NOMO-1 (cell line): ENCODE data around the gene HEYL.

ENCODE experiments used
- DNase-seq, 2 experiments: peaks; one replicate each; lab custom pipeline; 2025; ENCODE audit not compliant: unreplicated experiment in 2 of 2; lab: John Stamatoyannopoulos, UW

HEYL gene

DNA sequence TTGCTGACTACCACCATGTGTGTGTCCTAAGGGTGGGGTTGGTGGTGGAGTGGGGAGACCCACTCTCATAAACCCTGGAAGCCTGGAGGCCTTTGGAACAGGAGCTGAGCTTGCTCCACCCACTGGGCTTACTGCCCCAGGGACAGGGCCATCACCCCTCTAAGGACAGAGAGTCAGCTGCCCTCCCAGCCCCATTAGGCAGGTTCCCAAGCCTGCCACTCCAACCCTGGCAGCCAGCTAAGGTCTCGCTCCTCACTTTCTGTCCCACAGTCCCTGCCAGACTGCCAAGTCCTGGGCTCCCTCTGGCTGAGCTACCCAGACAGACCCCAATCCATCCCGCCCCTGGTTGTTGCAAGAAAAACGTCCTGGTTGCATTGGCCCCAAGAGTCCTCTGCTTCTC, 28.7 kb upstream of the HEYL start:
- no peak for DNase-seq

GRCh38 chr1:39666772-39667171, 27.3 kb upstream of the HEYL start:
- no peak for DNase-seq

DNA sequence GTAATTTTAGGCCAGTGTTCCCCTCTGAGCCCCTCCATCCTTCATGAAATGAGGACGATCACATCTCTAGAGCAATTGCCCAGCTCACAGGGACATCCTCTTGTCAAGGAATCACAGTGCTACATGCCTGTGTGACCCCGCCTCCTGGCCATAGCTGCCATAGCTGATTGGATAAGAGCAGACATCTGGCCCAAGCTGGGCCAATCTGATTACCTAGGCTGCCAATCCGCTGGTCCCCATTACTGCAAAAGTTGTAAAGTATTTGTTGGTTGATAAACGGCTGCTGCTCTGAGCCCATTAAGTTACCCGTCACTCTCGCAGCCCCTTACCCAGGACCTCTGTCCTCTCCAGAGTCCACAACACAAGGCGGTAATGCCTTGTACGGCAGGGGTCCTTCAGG, 24.1 kb upstream of the HEYL start:
- no peak for DNase-seq

DNA sequence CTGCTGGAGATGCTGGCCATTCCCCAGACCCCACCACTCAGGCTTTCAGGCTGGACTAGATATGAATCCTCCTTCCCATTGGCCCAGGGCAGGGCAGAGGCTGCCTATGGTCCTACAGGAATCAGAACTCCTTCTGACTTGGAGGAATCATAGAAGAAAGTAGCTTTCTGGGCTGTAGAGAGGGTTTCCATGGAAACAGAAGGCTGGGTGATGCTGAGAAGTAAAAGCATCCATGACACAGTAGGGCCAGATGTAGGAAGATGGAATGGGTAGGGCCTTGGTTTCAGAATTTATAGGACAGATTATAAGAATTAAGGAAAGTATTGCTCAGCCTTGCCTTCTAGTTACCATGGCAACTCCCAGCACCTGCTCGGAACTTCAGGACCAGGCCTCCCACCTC, 23.4 kb upstream of the HEYL start:
- no peak for DNase-seq

DNA sequence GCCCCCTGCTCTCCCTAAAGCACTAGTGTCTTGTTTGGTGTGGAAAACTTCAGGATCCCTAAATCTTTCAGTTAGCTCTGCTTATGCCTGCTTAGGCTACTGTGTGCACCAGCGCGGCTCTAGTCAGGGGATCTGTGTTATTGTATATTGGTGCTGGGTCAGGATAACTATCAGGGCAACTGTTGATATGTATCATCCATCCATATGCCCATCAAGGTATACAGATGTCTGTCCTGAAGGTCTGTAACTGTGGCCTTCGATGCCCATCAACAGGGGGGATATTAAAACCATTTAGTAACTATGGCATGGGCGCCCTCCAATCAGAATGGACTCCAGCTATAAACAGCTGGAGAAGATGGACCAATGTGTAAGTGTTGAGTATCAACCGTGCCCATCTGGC, 20.1 kb upstream of the HEYL start:
- DNase-seq: no peak

DNA sequence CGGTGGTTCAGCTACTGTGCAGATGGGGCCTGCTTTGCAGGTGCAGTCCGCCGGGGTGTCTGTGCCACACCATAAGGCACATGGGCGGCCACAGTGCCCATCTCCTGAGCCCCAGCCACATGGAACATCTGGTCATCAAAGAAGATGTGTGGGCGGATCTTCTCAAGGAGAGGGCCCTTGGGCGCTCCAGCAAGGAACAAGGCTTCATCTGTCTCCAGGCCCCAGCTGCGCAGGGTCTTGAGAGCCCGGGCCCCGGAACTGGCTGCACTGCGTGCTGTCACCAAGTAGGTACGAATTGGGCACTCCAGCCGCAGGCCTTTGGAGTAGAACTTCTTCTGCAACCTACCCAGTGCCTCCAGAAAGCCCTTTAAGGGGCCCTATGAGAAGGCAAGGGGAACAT, 19.7 kb upstream of the HEYL start:
- DNase-seq: no peak

- peak; percentile 37 to 73 for DNase-seq
Observed at GRCh38 chr1:39657923-39658485, 18.6 kb upstream of the HEYL start.

DNA sequence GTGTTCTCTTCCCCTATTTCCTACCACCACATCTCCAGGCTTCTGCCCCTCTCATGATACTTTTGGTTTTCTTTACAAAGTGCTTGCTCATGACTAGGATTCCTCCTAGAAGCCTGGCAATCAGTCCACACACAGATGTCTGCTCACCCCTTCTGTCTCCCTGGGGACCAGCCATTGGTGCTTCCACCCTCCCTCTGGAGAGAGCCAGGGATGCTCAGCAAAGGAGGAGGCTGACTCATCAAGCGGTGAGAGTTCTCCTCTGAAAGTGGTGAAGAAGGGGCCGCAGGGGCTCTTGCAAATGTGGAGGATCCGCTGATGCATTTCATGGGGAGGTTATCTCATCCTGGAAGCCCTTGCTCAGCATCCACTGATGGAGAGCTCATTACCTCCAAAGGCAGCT, 18.0 kb upstream of the HEYL start:
- DNase-seq: no peak

DNA sequence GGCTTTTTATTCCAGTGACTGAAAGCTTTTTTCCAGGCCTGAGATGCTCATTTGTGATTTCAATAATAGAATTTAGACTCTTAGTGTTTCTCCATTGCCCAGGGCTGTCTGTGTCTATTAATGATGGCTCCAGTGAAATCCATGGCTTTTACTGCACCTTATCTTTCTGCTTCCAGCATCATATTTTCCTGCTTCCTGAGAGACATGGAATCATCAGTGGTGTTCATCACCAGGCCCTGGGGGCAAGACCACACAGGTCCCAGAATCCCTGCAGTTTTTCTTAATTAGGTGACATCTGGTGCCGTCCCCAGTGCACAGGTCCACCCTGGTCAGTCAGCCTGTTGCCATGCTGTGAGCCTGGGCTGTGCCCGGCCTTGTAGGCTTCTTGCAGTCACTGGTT, 16.9 kb upstream of the HEYL start:
- no peak for DNase-seq

- no peak for DNase-seq
Observed at GRCh38 chr1:39655578-39656268, 16.3 kb upstream of the HEYL start.

DNA sequence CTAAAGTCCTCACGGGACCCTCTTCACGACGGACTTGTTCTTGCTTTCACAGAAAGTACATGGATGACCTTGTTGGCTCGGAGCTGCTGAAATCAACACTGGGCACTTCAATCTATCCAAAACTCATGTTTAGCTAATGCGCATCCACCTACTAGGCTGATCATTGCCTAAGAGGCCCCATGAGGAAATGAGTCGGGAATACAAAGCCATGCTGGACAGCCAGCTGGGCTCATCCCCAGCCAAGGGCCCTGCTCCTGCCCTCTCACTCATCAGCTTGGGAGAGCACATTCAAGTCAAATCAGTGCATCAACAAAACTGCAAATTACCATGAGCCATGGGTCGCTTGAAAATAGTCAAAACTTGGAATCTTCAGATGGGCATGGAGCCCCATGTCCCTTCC, 14.8 kb upstream of the HEYL start:
- DNase-seq: no peak

DNA sequence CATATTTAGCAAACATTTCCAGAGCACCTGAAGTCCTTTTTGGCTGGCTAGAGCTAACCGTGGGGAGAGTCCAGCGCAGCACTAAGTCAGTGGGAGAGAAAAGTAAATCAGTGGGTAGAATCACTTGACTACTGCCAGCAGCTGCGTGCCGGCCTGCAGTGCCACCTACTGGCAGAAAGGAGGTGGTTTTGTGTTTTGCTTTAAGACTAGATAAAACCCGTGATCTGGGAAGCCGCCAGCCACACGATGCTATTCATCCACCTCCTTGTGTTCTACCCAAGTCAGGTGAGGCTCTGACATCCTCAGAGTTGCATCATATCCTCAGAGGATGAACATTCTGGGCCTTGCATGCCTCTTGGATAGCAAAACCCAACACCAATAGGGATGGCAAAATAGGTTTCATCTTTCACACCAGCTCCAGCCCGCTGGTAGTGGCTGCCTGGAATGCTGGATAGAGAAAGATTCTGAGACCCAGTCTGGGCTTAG, 14.1 kb upstream of the HEYL start:
- peak; percentile 20 to 53 for DNase-seq

GRCh38 chr1:39652554-39652953, 13.1 kb upstream of the HEYL start:
- DNase-seq: no peak

DNA sequence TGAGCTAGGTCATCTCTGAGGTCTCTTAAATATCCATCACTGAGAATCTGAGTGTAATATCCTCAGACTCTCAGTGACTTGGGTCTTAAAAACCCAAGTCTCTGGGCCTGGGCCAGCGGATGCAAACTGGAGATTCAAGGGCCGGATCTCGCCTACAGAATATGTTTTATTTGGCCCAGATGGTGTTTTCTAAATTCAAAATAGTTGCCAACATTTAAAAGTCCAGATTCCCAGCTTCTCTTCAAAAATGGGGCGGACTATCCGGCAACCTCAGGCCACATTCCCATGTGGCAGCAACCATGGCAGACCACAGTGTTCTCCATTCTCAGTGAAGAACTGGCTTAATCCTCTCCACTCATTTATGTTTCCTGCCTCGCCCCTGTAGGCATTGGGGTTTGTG, 12.7 kb upstream of the HEYL start:
- no peak for DNase-seq

DNA sequence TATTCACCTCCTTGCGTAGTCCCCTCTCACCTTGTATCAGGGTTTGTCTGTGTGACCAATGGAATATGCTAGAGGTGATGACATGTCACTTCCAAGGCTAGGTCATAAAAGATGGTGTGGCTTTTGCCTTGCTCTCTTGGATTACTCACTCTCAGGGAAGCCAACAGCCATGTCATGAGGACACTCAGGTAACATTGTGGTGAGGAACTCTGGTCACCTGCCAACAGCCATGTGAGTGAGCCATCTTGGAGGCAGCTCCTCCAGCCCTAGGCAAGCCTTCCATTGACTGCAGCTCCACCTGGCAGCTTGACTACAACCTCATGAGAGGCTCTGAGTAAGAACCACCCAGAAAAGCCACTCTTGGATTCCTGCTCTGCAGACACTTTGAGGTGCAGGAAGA, 11.0 kb upstream of the HEYL start:
- DNase-seq: no peak

DNA sequence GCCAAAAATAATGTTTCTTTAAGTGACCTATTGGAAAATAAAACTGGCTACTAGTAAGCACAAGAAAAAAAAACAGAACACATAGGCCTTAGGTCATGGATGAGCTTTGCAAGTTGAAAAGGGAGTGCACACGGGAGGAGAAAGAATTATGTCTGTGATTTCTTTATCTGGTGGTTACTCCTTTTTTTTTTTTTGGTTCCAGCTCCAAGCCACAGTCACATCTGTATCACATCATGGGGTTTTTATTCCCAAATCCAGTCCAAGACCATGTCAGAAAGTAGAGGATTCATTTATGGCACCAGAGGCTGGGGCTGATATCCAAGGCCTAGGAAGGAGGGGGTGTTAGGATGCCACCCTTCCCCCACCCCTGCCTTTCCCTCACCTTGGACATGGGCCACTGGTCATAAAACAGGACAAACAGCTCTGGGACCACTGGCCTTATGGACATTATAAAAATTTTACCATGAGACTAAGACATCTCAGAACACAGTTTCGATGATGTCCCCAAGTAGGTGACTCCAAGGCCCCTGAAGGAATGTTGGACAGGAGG, 10.3 kb upstream of the HEYL start:
- no peak for DNase-seq

GRCh38 chr1:39648496-39648895, 9.1 kb upstream of the HEYL start:
- DNase-seq: no peak

DNA sequence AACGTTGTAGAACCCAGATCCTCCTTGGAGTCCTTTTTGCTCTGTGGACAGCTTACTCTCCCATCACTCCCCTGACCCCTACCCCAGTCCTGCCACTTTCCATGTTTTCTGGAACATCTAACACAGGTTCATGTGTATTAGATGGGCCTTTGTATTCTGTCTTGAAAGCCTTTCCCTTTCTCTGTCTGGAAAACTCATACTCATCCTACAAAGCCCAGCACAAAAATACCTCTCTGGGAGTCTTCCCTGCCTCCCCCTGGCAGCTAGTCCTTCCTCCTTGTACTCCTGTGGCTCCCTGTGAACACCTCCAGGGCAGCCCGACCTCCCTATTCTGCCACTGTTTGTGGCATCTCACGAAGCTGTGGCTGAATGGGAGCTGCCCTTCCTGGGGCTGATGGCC, 7.8 kb upstream of the HEYL start:
- DNase-seq: no peak

DNA sequence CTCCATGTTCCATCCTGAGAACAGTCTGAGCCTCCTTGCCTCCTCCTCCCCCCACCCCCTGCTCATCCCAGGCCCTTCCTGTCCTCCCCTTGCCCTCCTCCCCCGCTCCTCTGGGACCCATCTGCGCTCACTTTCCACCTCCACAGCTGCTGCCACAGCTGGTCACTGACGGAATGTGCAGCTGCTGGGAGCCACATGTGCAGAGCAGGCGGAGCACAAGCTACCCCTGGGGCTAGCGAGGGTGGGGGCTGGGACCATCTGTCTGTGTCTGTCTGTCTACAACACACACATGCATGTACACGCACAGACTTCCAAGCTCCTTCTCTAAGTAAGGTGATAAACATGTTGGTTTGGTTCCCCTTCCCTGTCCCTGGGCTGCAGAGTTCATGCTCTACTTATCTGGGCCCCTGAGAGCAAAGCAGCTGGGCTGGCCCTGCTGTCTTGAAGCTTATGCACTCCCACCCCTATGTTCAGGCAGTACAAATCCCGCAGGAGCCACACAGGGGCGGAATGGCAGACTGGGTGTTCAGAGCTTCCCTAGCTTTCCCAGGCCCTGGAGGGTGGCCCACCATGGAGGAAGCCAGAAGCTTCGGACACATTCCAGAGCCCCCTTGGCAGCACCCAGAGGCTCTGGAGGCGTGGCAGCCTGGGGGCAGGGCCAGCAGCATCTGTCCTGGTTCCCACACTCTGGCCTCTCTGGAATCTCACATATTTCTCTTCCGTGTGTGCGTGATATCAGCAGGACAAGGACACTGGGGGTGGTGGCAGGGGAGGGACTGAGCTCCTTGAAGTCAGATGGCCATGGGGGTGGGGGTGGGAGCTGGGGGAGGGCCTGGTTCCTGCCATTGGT, 7.0 kb upstream of the HEYL start:
- no peak for DNase-seq

- DNase-seq: no peak
Observed at GRCh38 chr1:39645411-39646043, 6.1 kb upstream of the HEYL start.

GRCh38 chr1:39643705-39644104, 4.3 kb upstream of the HEYL start:
- DNase-seq: peak in 1 of 2 experiments; percentile 5
